NCI-H1417 (cell line): ENCODE measurements around the gene ZDHHC11.
"Not testable (repeated sequence)": the region's sequence is repeated elsewhere in the genome, so short reads cannot be mapped to it uniquely, and the experiment has no call there.

Source experiments
- DNase-seq, 3 experiments: peaks; one replicate each; lab custom pipeline; 2025; lab: John Stamatoyannopoulos, UW

Gene ZDHHC11

DNA sequence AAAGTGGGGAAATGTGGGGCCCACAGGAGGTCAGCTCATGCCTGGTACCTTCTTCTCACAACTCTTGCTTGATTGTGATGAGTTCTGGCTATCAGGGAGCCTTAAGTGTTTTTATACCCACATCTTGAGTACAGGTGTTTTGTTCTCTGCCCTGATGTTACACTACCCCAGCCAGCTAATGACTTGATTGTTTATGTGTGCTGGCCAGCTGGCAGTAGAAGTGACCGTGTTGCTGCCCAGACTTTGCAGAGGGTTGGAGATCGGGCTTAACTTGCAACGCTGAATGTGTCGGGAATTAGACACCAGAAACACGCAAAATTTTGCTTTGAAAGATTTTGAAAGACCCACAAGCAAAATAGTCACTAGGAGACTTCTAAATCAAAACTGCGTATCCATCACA, 49.3 kb downstream of the ZDHHC11 start:
- no peak for DNase-seq

DNA sequence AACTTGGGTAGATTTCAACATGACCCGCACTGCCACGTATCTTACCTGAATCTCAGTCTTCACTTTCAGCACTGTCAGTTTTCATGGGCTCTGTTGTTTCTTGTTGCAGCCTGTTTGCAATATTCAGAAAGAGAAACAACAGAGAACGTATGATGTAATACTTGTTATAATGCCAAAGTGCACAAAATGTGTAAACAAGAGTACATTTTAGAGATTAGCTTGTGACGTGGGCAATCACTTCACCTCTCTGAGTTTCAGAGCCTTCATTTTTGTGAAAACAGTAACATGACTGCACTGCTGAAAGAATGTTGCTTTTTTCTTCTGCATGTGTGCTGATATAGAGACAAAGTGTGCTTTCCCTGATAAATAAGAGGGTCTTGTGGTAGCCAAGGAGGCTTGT, 49.7 kb downstream of the ZDHHC11 start:
- DNase-seq = not testable (repeated sequence)

DNA sequence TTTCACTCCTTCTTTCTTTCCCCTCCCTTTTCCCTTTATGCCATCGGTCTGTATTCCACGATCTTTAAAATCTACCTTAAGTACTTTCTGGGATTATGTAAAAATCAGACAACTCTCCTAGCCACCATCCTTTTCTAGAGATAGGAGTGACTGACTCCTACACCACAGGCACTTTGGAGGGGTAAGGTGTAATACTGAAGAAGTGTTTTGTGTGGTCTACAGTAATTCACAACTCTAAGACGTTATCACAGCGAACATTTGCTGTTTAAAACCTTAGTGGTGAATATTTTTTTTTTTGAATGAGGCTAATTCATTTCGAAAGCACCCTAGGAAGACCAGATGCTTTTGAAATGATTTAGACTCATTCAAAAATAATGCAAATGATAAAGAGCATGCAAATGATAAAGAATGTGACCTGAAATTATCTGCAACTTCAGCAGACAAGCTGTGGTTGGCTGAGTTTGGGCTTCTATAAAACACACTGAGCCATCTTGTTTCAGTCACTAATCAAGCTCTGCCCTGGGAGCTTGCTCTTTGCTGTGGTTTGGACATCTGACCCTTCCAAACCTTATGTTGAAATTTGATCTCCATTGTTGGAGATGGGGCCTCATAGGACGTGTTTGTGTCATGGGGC, 52.2 kb downstream of the ZDHHC11 start:
- DNase-seq = not testable (repeated sequence)

DNA sequence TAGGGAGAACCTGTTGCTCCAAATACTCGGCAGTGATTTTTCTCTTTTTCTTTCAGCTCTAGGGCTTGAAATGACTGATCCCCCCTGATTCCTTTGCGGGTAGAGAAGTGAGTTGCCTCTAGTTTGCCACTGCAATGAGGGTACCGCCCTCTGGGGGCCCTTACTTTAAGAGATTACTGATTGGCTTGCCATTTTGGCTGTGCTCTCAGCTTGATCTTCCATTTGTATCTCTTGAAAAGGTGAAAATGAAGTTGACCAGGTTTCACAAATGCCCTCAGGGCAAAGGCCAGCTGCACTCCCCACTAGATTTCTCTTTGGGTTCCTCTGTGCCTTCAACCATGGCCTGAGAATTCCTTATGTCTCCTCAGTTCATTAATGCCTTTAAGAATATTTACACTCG, 52.8 kb downstream of the ZDHHC11 start:
- DNase-seq = not testable (repeated sequence)

DNA sequence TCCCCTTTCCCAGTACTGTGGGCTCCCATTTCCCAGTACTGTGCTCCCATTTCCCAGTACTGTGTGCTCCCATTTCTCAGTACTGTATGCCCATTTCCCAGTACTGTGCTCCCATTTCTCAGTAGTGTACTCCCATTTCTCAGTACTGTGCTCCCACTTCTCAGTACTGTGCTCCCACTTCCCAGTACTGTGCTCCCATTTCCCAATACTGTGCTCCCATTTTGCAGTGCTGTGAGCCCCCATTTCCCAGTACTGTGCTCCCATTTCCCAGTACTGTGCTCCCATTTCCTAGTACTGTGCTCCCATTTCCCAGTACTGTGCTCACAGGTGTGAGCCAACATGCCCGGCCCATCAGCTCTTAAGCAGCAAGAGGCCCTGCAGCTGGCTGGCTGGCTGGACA, 54.9 kb downstream of the ZDHHC11 start:
- not testable (repeated sequence) for DNase-seq

DNA sequence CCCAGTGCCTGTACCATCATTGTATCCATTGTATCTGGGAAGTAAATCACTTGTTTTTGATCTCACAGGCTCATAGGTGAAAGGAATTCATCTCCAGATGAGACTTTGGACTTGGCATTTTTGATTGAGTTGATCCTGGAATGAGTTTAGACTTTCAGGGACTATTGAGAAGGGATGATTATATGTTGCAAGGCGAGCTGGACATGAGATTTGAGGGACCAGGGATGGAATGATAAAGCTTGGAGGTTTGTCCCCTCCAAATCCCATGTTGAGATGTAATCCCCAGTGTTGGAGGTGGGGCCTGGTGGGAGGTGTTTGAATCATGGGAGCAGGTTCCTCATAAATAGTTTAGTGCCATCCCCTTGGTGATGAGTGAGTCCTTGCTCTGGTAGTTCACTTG, 55.8 kb downstream of the ZDHHC11 start:
- DNase-seq = not testable (repeated sequence)

DNA sequence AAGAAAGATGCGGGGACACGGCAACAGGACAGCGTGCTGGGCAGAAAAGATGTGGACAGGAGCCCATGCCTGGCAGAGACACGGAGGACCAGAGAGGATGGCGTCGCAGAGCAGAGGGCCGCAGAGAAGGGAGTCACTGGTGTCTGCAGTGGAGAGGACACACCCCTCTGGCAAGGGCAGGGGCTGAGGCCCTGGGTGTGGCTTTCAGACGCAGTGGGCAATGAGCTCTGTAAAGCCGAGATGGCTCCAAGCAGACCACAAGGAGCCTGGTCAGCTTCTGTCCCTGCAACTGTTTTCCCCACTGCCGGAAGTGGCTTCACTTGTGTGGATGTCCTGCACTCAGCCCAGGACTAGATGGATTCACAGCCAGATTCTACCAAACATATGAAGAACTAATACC, 62.1 kb downstream of the ZDHHC11 start:
- not testable (repeated sequence) for DNase-seq

DNA sequence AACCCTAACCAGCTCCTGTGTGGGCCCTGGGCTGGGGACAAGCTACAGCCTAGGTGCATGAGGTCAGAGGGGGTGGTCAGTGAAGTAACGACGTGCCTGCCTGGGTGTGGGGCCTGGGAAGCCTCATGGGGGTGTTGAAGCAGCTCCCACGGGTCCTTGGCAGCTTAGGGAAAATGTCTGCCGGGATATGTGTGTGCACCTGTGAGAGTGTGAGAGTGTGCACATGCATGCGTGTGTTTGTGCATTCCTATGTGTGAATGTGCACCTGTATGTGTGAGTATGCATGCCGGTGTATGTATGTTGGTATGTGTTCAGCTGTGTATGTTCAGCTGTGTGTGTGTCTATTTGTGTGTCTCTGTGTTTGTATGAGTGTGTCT, 62.9 kb downstream of the ZDHHC11 start:
- DNase-seq = not testable (repeated sequence)

DNA sequence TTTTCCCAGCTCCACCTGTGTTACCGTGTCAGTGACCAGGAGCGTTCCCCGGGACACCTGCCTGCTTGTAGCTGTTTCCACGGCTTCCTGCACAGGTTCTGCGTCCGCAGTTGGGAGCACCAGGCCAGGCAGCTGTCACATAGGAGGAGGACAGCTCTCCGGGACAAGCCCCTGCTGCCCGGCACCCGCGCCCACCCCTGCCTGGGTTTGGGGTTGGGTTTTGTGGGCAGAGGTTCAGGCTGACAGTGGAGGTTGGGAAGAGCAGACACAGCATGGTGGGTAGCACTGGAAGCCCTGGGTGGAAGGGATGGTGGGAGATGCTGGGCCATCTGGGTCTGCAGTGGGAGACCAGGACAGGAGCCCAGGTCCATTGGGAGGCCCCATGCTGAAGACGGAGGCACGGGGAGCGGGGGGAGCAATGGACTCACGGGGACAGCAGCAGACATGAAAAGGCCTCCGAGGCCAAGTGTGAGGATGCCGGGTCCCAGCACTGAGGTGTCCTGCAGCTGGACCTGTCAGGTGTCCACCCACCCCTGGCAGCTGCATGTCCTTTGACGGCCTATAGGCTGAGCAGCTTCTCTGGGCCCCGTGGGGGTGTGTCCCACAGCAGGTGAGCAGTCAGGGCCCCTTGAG, 63.4 kb downstream of the ZDHHC11 start:
- not testable (repeated sequence) for DNase-seq

DNA sequence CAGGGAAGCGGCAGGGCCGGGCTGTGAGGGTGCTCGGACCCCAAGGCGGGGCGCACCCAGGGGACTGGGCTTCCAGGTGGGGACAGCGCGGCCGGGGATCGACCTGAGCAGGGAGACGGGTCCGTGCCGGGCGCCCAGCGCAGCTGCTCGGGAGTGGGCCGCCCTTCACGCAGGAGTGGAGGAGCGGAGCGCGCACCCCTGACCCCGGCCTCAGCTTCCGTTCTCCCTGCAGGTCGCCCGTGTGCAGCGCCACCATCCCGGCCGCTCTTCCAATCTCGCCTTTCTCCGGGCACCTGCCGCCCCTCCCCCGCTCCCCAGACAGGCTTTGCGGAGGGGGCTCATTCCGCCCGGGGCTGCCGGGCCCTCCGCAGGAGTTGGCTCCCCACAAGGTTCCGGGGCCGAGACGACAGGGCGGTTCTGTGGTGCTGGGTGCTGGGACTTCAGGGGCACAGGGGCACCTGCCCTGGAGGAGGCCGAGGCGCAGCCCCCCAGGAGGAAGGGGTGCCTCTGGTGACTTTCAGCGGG, 65.5 kb downstream of the ZDHHC11 start:
- DNase-seq = peak; percentile 12 to 70 (median 39)

DNA sequence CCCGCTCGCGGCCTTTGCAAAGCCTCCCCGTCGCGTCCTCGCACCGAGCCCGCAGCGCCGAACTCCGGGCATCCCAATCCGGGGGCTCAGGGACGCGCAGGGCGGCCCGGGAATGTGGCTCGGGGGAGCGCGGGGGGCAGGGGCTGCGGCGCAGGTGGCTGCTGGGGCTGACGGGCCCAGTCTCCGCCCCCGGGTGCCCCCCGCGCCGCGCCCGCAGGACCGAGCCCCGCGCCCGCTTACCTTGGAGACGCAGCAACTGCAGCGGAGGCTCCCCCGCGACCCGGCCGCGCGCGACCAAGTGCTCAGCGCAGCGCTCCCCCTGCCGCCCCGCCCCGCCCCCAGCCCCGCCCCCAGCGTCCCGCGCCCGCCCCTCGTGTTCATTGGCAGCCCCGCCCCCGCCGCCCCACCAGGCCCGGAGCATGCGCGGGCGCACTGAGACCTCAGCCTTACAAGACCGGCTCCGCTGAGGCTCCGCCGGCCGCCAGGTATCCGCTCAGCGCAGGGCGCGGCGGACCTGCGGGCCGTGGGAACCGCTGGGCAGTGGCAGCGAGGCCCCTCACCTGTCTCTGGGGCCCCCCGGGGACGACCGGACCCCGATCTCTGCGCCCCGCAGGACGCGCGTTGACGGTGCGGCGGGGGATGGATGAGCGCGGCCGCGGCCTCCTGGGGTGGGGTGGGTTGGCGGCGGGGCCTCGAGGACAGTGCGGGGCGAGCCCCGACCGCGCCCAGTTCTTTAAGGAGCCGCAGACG, 66.2 kb downstream of the ZDHHC11 start, which contains the start of gene ZDHHC11B:
TSS of gene ZDHHC11B (minus strand) at position 302 of the 750 bp plus-strand sequence. CDS start 17,810 bp downstream, outside the sequence.
- DNase-seq = peak; percentile 83 to 92 (median 86)

DNA sequence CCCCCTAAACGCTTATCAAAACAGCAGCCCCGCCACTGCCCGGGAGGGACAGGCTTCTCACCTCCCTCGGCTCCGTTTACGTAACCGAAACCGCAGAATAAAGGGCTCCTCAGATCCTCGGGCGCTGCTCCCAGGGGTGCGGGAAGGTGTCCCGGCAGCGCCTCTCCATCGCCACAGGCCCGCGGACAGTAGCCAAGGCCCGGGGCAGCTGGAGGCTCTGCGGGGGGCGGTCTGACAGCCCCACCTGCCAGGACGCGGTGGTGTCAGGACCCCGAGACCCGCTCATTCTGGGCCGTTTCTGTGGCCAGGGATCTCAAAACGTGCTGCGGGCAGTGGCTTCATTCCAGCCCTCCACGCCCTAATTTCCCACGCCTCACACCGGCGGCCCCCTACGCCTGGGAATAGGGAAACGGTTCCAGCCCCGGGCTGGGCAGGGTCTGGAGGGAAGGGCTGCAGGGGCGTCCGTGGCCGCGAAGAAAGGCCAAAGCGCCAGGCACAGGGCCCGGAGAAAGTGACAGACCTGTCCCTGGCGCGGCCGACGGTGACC, 66.8 kb downstream of the ZDHHC11 start:
- peak in 2 of 3 experiments; percentile 65 to 73 for DNase-seq

DNA sequence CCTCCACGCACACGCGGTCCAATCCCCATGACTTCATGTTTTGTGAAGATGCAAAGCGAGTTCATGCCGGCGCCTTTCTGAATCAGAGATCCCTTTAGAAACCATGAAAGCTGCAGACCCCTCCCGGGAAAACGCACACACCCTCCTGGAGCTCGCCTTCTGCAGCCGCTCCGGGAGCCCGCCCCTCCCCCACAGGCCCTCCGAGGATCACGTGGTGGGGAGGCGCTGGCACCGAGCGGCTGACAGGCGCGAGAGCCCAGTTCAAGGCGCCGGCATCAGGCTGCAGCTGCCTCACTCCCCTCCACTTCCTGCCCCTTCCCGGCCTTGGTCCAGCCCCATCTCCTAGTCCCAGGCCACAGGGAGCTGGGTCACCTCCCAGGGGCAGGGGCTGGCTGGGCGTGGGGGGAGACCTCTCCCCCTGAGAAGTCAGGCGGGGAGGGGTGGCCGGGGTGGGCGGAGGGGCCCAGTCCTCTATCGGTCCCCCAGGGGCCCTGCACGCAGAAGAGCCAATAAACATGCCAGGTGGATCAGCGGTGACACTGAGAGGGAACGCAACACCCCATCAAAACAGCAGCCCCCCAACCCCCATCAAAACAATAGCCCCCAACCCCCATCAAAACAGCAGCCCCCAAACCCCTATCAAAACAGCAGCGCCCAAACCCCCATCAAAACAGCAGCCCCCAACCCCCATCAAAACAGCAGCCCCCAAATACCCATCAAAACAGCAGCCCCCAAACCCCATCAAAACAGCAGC, 67.6 kb downstream of the ZDHHC11 start:
- DNase-seq = not testable (repeated sequence)

DNA sequence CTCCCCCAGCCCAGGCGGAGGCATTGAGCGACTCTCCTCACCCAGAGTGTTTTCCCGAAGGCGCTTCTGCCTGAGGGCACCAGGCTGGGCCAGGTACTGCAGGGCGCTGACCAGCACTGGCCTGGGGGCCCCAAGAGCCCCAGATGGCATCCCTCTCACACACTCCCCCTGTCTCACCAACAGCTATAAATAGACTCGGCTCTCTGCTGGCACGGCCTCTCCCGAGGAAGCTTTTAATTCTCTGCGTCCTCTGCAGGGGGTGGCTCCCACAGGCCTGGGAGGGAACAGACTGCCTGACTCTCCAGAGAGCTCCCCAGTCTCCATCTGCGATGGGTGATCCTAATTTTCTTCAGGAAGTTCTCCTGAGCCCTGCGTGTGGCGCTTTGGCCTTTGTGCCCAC, 68.4 kb downstream of the ZDHHC11 start:
- DNase-seq = not testable (repeated sequence)

DNA sequence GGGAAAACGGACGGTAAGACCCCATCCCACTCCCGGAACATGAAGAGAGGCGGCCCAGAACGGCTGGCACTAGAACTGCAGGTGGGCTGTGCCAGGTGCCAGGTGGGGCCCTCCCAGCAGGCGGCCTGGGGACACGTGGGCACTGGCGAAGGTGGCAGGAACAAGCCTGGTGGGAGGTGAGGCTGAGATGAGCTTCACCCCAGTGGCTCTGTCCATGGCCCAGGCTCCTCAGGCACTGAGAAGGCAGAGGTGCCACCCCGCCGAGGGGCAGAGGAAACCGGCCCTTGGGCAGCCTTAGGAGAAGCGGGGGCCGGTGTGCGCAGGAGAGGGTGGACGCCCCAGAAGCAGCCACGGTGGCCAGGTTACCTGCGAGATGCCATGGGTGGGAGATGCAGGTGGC, 70.2 kb downstream of the ZDHHC11 start:
- DNase-seq = not testable (repeated sequence)

DNA sequence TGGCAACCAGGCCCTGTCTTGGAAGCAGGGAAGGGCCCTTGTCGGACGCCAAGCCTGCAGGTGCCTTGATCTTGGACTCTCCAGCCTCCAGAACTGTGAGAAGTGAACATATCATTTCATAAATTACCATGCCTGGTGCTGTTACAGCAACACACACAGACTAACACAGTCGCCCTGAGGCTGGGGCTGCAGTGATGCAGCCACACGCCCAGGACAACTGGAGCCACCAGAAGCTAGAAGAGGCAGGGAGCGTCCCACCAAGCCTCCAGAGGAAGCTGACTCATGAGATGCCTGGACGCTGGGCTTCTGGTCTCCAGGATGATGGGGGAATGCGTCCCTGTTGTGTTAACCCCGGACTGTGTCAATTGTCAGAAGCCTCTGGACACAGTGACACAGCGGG, 71.8 kb downstream of the ZDHHC11 start:
- not testable (repeated sequence) for DNase-seq

DNA sequence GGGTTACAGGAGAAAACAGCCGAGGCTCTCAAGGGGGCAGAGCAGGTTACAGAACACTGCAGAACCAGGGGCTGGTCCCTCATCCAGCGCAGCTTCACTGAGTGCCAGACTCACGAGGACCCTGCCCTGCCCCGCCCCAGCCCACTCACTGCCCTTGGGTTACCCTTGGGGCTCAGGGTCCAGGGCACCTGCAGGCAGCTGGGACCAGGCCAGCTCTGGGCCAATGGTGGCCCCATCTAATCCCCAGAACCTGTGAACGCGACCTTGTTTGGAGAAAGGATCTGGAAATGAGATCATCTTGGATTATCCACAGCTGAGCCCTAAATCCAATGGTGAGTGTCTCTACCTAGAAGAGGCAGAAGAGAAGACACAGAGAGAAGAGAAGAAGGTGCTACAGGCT, 72.4 kb downstream of the ZDHHC11 start:
- not testable (repeated sequence) for DNase-seq

DNA sequence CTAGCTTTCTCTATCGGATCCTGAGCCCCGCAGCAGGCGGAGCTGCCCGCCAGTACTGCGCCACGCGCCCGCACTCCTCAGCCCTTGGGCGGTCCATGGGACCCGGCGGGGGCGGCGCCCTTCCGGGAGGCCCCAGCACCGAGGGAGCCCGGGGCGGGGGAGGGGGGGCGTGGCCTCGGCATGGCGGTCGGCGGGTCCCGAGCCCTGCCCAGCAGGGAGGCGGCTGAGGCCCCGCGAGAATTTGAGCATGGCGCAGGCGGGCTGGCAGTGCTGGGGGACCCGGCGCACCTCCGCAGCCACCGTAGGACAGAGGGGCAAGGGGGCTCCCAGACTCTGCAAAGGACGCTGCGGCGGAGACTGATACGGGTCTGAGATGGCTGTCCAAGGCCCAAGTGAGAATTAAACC, 73.0 kb downstream of the ZDHHC11 start:
- DNase-seq = no peak

DNA sequence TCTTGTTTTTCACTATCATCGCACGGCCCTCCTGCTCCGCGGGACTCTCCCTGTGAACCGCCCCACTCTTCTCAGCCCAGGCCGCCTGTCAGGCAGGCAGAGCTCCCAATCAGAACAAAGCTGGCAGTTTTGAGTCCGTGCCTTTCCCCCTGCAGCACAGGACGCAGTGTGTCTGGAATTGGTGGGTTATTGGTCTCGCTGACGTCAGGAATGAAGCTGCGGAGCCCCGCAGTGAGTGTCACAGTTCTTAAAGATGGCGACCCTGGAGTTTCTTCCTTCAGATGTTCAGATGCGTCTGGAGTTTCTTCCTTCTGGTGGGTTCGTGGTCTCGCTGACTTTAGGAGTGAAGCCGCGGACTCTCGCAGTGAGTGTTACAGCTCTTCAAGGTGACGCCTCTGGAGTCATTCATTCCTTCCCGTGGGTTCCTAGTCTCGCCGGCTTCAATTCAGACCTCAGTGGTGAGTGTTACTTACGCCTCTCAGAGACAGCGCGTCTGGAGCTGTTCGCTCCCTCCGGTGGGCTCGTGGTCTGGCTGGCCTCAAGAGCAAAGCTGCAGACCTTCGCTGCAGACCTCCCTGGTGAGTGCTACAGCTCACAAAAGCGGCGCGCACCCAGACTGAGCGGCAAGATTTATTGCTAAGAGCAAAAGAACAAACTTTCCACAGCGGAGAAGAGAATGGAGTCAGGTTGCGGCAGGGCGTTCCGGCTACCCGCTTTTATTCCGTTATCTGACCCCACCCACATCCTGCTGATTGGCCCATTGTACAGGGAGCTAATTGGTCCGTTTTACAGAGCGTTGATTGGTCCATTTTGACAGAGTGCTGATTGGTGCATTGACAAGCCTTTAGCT, 73.7 kb downstream of the ZDHHC11 start:
- DNase-seq = no peak

DNA sequence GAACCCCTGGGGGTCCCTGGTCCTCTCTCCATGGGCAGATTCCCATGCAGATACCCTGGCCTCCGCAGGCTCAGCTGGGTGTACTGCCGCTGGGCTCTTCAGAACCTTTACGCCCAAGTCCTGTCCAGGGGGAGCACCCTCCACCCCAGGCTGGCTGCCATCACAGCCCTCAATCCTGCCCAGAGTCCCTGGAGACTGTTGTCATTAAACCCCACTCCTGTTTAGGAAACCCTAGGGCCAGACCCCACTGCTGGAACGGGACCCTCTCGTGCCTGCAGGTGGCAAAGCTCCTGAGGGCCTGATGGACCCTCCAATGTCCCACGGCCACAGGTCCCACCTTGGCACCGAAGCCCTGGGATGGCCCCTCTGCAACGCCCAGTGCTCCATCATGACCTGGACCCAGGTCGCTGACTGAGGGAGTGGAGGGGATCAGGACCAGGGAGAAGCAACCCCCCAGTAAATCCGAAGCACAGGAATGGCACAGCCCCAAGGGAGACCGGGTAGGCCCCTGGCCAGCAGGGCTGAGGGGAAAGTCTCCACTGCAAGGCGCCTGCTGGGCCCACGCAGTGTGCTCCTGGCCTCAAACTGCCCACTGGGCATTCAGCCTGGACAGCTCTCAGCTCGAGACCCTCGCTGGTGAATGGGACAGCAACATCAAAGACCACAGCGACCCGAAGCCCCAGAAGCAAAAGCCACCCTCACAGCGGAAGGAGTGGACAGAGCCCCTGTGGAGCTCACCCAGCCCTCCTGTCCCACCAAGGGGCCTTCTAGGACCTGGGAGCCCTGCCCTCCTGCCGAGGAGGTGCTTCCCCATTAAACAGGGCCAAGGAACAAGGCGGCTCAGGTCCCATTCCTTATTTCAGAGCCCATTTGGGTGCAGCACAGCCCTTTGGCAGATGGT, 74.6 kb downstream of the ZDHHC11 start:
- DNase-seq = no peak
